ENCODE results near the gene COPS4.
"Not testable (repeated sequence)": the region's sequence is repeated elsewhere in the genome, so short reads cannot be mapped to it uniquely, and the experiment has no call there.

Gene COPS4

GRCh38 chr4:83089410-83090157 is 54.6 kb downstream of the COPS4 start:
- no peak for DNase-seq

- no peak for DNase-seq
Measured at GRCh38 chr4:83093060-83093640, 58.2 kb downstream of the COPS4 start.

GRCh38 chr4:83096397-83096796 is 61.4 kb downstream of the COPS4 start:
- no peak for DNase-seq

- no peak for DNase-seq
Measured at GRCh38 chr4:83104991-83105390, 70.0 kb downstream of the COPS4 start.

- DNase-seq, result no peak
Measured at GRCh38 chr4:83107631-83108030, 72.6 kb downstream of the COPS4 start.

GRCh38 chr4:83108101-83108861 is 73.3 kb downstream of the COPS4 start:
- DNase-seq, result no peak

GRCh38 chr4:83109480-83110222 is 74.7 kb downstream of the COPS4 start:
- DNase-seq, result peak; percentile 68

- peak; percentile 91 for DNase-seq
Measured at GRCh38 chr4:83110223-83110945, 75.4 kb downstream of the COPS4 start.

- DNase-seq, result peak; percentile 77
Measured at GRCh38 chr4:83110970-83111750, 76.2 kb downstream of the COPS4 start.

- DNase-seq, result not testable (repeated sequence)
Measured at GRCh38 chr4:83111751-83112141, 76.8 kb downstream of the COPS4 start.

- peak; percentile 10 for DNase-seq
Measured at GRCh38 chr4:83112231-83112630, 77.2 kb downstream of the COPS4 start.

- no peak for DNase-seq
Measured at GRCh38 chr4:83112678-83113428, 77.9 kb downstream of the COPS4 start.

GRCh38 chr4:83113429-83113786 is 78.4 kb downstream of the COPS4 start:
- no peak for DNase-seq

- DNase-seq, result no peak
Measured at GRCh38 chr4:83114576-83114975, 79.6 kb downstream of the COPS4 start, which contains the start of gene PLAC8. PLAC8 (minus strand) TSS chr4:83114729; CDS start chr4:83107921, 6,808 bp downstream.

GRCh38 chr4:83115000-83115399 is 80.0 kb downstream of the COPS4 start:
- DNase-seq, result no peak

- peak; percentile 64 for DNase-seq
Measured at GRCh38 chr4:83115656-83116285, 80.8 kb downstream of the COPS4 start.

GRCh38 chr4:83118869-83119268 is 83.9 kb downstream of the COPS4 start:
- DNase-seq, result no peak

GRCh38 chr4:83121246-83121645 is 86.3 kb downstream of the COPS4 start:
- no peak for DNase-seq

- no peak for DNase-seq
Measured at GRCh38 chr4:83124111-83124780, 89.3 kb downstream of the COPS4 start.
